HCT116 (cell line): ENCODE results near the gene TRPV2.

Experiments used
- CBX3 ChIP-seq: IDR thresholded peaks from 2 replicates; pipeline ENCODE4 v1.6.1; 2012; ENCODE audit warnings: low read depth
- EZH2 ChIP-seq: fragments of 200-600 bp; sonication (generic); IDR thresholded peaks from 2 replicates; pipeline ENCODE4 v1.6.1; 2017; ENCODE audit warnings: antibody characterized with exemption, mixed run types
- POLR2A ChIP-seq: IDR thresholded peaks from 2 replicates; pipeline ENCODE4 v1.7.0; 2011; ENCODE audit warnings: borderline replicate concordance; ENCODE audit not compliant: insufficient read depth, insufficient read length; ENCODE audit errors: extremely low read depth
- TF ChIP-seq, protein P1 (sequence below), 3 experiments: fragments of 200-600 bp in 1 of 3; sonication (generic) in 1 of 3; IDR thresholded peaks in 2 of 3; conservative IDR thresholded peaks in 1 of 3; 2 replicates each; pipeline ENCODE4 v1.5.1; 2012 to 2017; ENCODE audit warnings: low read depth in 2 of 3, low read length in 2 of 3, antibody characterized with exemption in 1 of 3, borderline replicate concordance in 1 of 3, control low read depth in 1 of 3, mild to moderate bottlenecking in 1 of 3, mixed read lengths in 1 of 3, mixed run types in 1 of 3, moderate library complexity in 1 of 3; ENCODE audit not compliant: insufficient read depth in 1 of 3
- TF ChIP-seq, protein P2 (sequence below): IDR thresholded peaks from 2 replicates; pipeline ENCODE4 v1.6.1; 2012

DNA sequence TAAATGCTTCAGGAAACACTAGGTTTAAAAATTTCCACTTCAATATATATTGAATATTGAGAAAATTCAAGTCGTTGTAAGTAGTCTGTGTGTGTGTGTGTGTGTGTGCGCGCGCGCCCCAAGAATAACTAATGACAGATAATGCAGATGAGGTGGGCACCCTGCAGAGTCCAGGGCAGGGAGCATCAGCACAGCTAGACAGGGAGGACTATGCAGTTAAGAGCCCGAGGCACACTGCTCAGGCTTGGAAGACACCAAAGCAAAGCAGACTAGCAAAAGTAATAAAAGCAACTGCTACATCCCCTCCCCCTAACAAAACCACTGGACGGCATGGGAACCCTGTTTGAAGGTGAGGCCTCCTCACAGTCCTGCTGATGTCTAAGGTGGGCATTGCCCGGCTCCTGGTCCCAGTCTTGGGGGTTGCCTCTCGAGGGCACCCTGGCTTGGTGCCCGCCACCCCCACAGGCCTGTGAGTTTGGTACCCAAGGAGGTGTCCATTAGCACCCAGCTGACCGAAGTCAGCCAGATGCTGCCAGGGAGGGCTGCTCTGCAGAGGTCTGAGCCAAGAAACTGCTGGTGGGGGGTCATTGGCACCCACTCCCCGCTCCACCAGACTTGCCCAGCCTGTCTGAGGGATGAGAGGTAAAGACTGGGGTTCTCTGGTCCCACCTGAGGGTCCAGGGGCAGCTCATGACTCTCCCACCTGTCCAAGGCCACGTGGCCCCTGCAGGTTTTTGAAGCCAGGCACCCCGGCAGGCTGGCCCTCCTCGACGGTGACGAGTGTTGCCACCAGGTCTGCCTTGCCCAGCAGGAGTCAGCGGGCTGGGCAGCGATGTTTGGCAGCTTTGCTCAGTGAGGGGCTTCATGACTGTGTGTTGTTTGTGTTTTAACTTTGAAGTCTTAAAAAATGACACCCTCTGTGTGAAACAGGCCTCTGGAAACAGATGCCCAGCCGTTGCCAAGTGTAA is 58.0 kb downstream of the TRPV2 start:
- TF ChIP-seq CBX3 (no peak), POLR2A (no peak), EZH2 (no peak)
- TF ChIP-seq, protein P1, sequence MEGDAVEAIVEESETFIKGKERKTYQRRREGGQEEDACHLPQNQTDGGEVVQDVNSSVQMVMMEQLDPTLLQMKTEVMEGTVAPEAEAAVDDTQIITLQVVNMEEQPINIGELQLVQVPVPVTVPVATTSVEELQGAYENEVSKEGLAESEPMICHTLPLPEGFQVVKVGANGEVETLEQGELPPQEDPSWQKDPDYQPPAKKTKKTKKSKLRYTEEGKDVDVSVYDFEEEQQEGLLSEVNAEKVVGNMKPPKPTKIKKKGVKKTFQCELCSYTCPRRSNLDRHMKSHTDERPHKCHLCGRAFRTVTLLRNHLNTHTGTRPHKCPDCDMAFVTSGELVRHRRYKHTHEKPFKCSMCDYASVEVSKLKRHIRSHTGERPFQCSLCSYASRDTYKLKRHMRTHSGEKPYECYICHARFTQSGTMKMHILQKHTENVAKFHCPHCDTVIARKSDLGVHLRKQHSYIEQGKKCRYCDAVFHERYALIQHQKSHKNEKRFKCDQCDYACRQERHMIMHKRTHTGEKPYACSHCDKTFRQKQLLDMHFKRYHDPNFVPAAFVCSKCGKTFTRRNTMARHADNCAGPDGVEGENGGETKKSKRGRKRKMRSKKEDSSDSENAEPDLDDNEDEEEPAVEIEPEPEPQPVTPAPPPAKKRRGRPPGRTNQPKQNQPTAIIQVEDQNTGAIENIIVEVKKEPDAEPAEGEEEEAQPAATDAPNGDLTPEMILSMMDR (IDR thresholded peaks at IDR 0.05 in 2 of 3, conservative IDR thresholded peaks at IDR 0.05 in 1 of 3; ENCODE audit: borderline replicate concordance in 1 of 3, insufficient read depth in 1 of 3, low read depth in 2 of 3, low read length in 2 of 3), result no peak
- TF ChIP-seq, protein P2, sequence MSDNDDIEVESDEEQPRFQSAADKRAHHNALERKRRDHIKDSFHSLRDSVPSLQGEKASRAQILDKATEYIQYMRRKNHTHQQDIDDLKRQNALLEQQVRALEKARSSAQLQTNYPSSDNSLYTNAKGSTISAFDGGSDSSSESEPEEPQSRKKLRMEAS, result no peak
